NCI-H526 (cell line): ENCODE results near the gene CDK5RAP2.
A peak's percentile ranks its signal among the peaks of the same experiment; 100 is the strongest.
"Not testable (repeated sequence)": the region's sequence is repeated elsewhere in the genome, so short reads cannot be mapped to it uniquely, and the experiment has no call there.

Source experiments
- DNase-seq, 2 experiments: peaks; one replicate each; lab custom pipeline; 2025; lab: John Stamatoyannopoulos, UW

Gene CDK5RAP2

GRCh38 chr9:120514405-120514804 lies 65.6 kb downstream of the CDK5RAP2 start:
- DNase-seq, result no peak

DNA sequence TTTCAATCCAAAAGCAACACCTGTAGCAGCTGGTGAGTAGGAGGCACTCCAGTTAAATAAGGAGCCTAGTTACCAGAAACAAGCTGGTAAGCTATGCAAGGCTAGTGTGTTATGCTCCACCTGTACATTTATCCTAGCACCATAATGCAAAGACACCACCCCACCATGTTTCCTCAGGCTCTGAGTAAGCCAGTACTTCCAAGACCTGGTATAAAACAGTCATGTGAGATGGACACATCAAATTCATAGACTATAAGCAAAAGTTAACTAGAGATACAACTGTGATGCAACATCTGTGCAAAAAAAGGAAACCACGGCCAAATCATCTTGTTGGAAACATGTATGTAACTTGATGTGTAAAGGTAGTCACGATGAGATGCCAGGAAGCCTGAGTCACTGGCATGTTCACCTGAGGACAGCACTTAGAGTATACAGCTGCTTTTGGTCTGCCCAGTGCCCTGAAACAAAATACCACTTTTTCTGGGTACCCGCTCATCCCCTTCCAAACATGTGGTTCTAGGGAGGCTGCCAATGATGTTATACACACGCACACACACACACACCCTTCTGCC lies 66.1 kb downstream of the CDK5RAP2 start:
- DNase-seq, result no peak

- no peak for DNase-seq
Measured at GRCh38 chr9:120510816-120511215, 69.2 kb downstream of the CDK5RAP2 start.

DNA sequence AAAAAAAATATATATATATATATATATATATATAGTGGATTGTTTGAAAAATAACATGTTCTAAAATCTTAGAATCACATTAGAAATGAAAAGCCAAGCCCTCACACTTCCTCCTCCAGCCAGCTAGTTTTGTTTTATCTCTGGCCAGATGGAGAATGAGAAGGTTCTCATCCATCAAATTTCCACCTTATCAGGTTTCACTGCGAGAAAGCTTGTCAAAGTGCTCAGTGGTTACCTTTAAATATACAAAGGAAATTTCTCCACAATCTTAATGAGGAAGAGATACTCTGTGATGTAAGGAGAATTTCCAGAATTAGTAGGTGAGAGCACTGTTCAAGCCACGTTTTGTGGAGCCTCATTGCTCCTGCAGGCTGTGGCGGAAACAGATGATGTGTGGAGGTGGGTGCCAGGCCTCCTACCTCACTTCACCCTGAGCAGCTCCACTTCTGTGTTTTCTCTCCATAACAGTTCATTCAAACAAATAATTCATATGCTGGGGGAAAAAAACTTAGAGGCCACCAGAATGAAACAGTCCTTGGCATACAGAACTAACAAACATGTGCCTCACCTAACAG lies 71.9 kb downstream of the CDK5RAP2 start:
- DNase-seq, result no peak

GRCh38 chr9:120505186-120505585 lies 74.8 kb downstream of the CDK5RAP2 start:
- DNase-seq, result no peak

DNA sequence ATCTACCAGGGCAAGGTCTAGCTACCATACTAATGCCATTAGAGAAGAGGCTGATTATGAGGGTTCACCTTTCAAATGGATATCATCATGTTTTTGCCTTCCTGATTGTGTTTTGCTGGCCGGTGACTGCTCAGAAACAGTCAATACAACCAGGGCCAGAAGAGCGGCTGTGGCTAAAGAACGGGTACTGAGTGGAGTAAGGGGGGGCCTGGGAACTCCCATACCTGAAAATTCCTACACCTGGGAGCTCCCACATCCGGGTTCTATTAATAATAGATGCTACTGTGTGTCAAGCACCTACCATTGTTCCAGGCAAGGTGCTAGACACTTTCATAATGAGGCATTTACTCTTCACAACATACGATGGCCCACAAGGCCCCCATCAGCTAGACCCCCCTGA lies 79.2 kb downstream of the CDK5RAP2 start:
- DNase-seq, result no peak

DNA sequence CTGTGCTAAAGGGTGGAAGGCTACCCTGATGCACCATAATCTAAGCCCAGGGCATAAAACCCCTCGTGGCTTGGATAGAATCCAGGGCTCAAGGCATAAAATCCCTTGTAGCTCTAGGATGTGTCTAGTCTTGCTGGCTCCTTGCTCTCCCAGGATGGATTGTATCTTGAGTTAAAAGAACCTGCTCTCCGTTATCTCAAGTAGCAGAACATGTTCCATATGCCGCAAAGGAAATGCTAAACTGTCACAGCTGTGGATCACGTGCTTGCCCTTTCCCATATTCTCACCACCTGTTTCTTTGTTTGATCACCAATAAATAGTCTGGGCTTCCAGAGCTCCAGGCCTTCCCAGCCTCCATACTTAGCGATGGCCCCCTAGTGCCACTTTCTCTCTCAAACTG lies 82.1 kb downstream of the CDK5RAP2 start:
- not testable (repeated sequence) for DNase-seq

DNA sequence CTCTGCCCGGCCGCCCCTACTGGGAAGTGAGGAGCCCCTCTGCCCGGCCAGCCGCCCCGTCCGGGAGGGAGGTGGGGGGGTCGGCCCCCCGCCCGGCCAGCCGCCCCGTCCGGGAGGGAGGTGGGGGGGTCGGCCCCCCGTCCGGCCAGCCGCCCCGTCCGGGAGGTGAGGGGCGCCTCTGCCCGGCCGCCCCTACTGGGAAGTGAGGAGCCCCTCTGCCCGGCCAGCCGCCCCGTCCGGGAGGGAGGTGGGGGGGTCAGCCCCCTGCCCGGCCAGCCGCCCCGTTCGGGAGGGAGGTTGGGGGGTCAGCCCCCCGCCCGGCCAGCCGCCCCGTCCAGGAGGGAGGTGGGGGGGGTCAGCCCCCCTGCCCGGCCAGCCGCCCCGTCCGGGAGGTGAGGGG lies 83.5 kb downstream of the CDK5RAP2 start:
- DNase-seq, result not testable (repeated sequence)

DNA sequence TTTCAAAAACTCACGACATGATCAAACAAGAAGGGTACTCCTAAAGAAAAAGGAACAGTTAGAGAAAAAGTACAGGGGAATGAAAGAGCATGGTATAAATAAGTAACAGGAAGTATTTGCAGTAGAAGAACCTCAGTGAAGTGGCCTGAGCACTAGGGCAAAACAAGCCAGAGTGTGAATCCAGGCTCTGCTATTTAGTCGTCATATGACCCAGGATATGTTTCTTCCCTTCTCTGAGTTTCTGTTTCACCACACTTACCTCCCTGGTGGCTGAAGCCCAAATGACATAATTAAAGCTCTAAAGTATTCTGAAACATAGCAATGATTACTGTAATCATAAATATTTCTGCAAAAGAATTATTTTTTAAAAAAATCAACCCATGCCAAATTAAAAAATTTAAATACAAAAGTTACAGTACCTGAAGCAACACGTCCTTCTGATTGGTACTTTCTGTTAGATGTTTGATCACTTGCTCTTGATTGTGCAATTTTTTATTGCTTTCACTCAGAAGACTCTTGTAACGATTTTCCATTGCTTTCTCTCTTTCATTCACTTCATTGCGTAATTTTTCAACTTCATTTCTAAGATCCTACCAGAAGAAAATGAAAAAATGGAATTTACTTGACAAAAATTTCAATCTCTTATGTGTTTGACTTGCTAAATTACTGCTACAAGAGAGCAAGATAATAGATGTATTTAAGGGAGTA lies 88.9 kb downstream of the CDK5RAP2 start:
- DNase-seq, result no peak

DNA sequence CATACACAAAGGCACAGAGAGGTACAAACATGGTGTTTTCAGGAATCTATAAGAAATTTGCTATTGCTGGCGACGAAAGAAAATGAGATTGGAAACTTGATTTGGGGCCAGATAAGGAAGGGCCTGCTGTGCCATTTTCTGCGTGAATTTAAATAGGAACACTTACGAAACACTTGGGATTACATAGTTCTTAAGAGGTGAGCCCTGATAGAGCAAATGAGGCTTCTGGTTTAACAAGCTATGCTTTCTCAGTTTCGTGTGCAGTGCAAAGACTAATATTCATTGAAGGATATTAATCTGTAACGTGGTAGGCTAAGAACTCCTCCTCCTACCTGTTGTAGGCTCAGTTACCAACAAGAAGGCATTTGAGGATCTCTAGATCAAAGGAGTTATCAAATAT lies 93.1 kb downstream of the CDK5RAP2 start:
- no peak for DNase-seq

- no peak for DNase-seq
Measured at GRCh38 chr9:120486347-120486746, 93.6 kb downstream of the CDK5RAP2 start.

DNA sequence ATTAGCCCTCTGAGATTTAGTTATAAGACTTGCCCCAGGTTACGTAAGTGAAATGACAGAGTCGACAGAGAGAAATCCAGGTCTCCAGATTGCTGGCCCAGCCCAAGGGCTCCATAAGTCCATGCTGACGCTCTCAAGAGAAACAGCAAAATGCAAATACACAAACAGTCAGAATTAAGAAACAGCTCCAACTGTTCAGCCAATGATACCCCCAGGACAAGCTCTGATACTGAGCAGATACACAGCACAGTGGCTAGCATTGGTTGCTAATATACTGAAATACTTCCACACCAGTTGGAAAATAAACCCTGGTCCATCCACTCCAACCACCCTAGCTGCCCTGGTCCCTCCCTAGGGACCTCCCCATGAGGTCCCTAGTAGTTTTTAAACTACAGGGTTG lies 94.2 kb downstream of the CDK5RAP2 start:
- no peak for DNase-seq

GRCh38 chr9:120484162-120484561 lies 95.8 kb downstream of the CDK5RAP2 start:
- DNase-seq, result no peak

DNA sequence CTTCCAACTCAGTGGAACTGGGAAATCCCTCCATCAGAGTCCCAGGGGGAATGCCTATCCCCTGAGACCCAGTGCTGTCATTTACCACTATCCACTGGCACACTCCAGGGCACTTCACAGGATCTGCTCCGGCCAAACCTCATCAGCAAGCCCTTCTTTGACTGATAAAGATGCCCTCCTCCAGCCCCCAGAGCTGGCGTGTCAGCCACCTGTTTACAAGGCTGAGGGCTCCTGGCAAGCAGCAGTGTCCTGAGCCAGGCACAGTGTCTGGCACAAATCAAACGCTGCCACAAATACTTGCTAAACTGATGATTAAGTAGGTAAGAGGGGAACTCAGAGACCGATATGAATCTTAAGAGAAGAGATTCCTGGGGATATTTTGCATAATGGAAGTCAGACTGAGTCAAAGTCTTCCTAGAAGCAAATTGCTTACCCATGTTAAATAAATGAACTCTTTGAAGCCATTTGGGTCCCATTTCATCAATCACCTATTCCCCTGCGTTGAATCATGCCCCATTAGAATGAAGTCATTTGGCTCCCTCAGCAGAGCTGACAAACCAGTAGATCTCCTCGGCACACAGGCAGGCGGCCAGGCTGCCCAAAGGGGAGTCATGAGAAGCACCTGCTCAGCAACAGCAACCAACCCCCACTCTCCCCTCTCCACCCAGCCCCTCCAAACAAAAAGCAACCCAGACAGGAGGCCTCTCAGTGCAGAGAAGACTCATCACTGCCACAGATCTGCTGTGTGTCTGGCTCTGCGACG lies 97.4 kb downstream of the CDK5RAP2 start:
- DNase-seq, result no peak

- DNase-seq, result no peak
Measured at GRCh38 chr9:120481846-120482245, 98.1 kb downstream of the CDK5RAP2 start.

DNA sequence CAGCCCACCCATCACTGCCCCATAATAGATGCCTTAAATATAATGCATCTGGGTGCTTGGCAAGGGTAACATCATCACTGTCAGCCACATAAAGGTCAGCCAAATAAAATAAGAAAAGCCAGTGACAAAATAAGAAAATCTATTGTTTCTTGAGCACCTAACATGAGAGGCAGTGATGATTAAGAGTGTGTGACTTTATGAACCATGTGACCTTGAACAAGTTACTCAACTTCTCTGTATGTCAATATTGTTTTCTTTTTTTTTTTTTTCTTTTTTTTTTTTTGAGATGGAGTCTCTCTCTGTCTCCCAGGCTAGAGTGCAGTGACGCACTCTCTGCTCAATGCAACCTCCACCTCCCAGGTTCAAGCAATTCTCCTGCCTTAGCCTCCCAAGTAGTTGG lies 98.7 kb downstream of the CDK5RAP2 start:
- no peak for DNase-seq

DNA sequence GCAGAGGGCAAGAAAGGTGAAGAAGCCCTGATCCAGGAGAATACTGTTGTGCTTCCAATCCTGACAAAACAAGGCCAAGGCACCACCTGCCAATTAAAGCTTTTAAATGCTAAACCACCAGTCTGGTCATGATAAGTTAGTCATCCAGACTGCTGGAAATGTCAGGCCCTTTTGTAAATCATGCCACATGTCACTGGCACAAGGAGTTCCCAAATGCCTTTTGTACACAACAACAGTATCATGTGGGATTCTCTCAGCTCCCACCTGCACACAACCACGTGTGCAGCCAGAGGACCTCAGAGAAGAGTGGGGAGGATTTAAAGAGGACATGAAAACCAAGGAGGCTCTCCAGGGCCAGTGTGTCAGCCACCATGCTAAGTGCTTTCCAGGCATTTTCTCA lies 99.3 kb downstream of the CDK5RAP2 start:
- no peak for DNase-seq

DNA sequence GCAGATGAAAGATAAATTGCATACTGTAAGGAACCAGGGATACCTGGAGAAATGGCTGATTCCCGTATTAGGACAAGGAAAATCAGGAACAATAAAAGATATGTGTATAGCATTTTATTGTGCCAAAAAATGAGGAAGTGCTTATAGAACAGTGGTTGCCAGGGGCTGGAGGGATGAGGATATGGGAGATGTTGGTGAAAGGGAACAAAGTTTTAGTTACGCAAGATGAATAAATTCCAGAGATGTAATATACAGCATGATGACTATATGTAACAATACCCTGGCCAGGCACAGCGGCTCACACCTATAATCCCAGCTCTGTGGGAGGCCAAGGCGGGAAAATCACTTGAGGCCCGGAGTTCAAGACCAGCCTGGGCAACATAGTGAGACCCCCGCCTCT lies 101.8 kb downstream of the CDK5RAP2 start:
- no peak for DNase-seq

DNA sequence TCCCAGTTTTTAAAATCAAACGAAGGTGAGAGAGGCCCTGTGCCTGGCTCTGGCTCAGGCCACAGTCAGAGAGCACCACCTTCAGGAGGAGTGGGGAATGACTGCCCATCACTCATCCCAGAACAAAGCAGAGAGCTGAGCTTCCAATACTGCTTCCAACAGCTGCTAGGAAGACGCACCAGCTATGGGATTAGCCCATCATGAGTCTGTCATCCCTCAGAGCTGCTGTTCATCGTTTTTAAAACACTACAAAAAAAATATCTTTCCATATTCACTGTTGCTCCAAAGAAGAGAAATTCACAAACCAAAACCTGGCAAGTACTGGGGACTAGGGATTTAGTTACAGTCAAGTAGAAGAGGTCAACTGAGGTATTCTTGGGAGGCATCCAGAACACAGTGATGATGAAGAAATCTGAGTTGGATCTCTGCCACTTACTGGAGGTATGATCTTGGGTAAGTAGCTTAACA lies 102.4 kb downstream of the CDK5RAP2 start:
- peak in 1 of 2 experiments; percentile 25 for DNase-seq

DNA sequence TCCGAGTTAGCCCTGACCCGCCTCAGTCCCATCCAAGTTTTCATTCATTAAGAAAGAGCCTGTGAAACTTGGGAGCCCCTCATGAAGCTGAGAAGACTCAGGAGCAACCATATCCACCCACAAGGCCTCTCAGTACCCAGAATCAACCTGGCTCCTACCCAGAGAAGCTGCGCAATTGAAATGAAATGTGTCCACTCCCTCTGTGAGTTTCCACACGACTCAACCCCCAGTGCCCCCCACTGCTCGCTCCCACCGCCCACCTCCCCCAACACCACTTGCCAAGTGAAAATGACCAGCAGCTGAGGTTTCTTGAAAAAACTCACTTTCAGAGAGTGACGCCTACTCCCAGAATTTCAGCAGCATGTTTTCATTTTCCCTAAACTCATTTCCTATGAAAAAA lies 104.6 kb downstream of the CDK5RAP2 start:
- DNase-seq, result no peak

DNA sequence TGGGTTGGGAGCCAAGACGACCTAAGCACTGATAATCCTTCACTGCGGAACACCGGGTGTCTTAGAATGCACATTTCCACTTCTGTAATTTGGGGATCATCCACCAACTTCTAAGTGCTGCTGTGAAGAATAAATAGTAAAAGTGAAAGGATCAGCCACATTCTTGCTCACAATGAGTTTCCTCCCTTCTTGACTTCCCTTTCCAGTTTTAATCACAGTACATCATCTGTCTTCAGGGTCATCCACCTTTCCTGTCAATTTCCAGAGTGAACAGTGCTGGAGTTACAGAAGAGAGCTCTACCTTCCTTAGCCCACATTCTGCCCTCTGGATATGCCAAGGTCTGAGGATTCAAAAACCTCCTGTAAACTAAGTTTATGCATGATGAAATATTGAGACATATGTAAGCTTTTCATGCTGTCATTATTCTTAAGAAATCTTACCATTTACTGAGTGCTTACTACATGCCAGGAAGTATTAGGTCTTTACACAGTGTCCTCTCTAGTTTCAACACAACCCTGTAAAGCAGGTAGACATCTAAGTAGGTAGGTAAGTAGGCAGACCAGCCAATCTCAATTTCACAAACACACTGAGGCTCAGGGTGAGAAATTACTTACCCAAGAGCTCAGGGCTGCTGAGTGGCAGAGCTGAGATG lies 105.2 kb downstream of the CDK5RAP2 start:
- no peak for DNase-seq

DNA sequence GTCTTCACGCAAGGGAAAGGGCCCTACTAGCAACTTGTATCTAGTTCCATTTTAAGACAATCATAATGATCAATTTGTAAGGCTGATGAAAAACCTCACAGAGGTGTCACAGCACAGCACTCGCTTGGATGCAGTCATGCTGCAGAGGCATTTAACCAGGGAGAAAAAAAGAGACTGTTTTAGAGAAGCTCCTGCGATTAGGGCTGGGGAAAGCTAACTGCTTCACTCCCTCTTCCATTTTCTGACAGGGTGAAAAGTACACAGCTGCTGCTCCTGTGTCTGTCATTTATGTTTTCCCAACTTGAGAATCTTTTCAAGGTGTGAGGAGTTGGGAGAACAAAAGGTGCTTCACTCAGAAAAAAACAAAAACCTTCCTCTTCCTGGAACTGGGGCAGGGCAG lies 106.4 kb downstream of the CDK5RAP2 start:
- DNase-seq, result no peak
